ENCODE measurements around the gene CBLN3. TPM values are rescaled to one million over a fixed set of nuclear protein-coding genes. Genes with fewer than 3 reads are reported as not detected.

Gene CBLN3
- total RNA-seq, 1 donor from 2014 or later, result 2.4 TPM

- Mint-ChIP-seq H3K9me3 (no peaks in the 10 kb centered on the region), H3K27me3 (no peaks in the 10 kb centered on the region), H3K4me1 (ENCODE audit: unreplicated experiment) (peaks cover 34% of the 10 kb centered on the region), H3K36me3 (peaks cover 19% of the 10 kb centered on the region), H3K27ac (peak overlapping the region; percentile 82), H3K4me3 (peak overlapping the region; percentile 33)
- no peak for DNase-seq (ENCODE audit: extremely low spot score, unreplicated experiment)
- peak; percentile 34 for TF ChIP-seq CTCF (conservative IDR thresholded peaks at IDR 0.05)
These were observed 7.7 kb upstream of the CBLN3 start for GRCh38 chr14:24437020-24437735.

GRCh38 chr14:24436355-24437019 lies 7.0 kb upstream of the CBLN3 start:
- Mint-ChIP-seq H3K4me3 (peak overlapping the region; percentile 33), H3K9me3 (no peaks in the 10 kb centered on the region), H3K27me3 (no peaks in the 10 kb centered on the region), H3K36me3 (peaks cover 24% of the 10 kb centered on the region), H3K27ac (peak overlapping the region; percentile 82), H3K4me1 (ENCODE audit: unreplicated experiment) (peaks cover 34% of the 10 kb centered on the region)
- TF ChIP-seq CTCF (conservative IDR thresholded peaks at IDR 0.05), result peak; percentile 86
- no peak for DNase-seq (ENCODE audit: extremely low spot score, unreplicated experiment)

GRCh38 chr14:24435998-24436354 lies 6.5 kb upstream of the CBLN3 start:
- Mint-ChIP-seq H3K27ac (no peak overlapping the region), H3K9me3 (no peaks in the 10 kb centered on the region), H3K36me3 (peaks cover 25% of the 10 kb centered on the region), H3K27me3 (no peaks in the 10 kb centered on the region), H3K4me1 (ENCODE audit: unreplicated experiment) (peaks cover 36% of the 10 kb centered on the region), H3K4me3 (no peak overlapping the region)
- no peak for DNase-seq (ENCODE audit: extremely low spot score, unreplicated experiment)
- TF ChIP-seq CTCF (conservative IDR thresholded peaks at IDR 0.05), result no peak

GRCh38 chr14:24435192-24435810 lies 5.8 kb upstream of the CBLN3 start:
- Mint-ChIP-seq H3K27me3 (no peaks in the 10 kb centered on the region), H3K4me3 (peak overlapping the region; percentile 2), H3K27ac (peak overlapping the region; percentile 41), H3K9me3 (no peaks in the 10 kb centered on the region), H3K36me3 (peaks cover 25% of the 10 kb centered on the region), H3K4me1 (ENCODE audit: unreplicated experiment) (peaks cover 36% of the 10 kb centered on the region)
- no peak for DNase-seq (ENCODE audit: extremely low spot score, unreplicated experiment)
- TF ChIP-seq CTCF (conservative IDR thresholded peaks at IDR 0.05), result no peak

- no peak for TF ChIP-seq CTCF (conservative IDR thresholded peaks at IDR 0.05)
- Mint-ChIP-seq H3K36me3 (peaks cover 25% of the 10 kb centered on the region), H3K4me3 (no peak overlapping the region), H3K9me3 (no peaks in the 10 kb centered on the region), H3K27ac (peak overlapping the region; percentile 41), H3K27me3 (no peaks in the 10 kb centered on the region), H3K4me1 (ENCODE audit: unreplicated experiment) (peaks cover 36% of the 10 kb centered on the region)
- DNase-seq (ENCODE audit: extremely low spot score, unreplicated experiment), result no peak
These were observed 5.2 kb upstream of the CBLN3 start for GRCh38 chr14:24434676-24435075.
